ENCODE measurements around the gene CA11.
"Not testable (repeated sequence)": the region's sequence is repeated elsewhere in the genome, so short reads cannot be mapped to it uniquely, and the experiment has no call there.

CA11 gene

DNA sequence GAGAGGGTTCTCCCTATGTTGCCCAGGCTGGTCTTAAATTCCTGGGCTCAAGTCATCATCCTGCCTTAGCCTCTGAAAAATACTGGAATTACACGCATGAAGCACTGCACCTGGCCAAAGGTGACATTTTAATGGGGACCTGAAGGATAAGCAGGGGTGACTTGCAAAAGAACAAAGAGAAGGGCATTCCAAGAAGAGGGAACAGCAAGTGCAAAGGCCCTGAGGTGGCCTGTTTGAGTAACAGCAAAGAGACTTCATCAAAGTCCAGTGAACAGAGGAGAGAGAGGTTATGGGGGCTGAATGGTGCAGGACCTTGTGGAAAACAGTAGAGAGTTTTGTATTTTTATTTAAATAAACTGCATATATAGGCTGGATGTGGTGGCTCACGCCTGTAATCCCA, 4.1 kb downstream of the CA11 start:
- no peak for DNase-seq

DNA sequence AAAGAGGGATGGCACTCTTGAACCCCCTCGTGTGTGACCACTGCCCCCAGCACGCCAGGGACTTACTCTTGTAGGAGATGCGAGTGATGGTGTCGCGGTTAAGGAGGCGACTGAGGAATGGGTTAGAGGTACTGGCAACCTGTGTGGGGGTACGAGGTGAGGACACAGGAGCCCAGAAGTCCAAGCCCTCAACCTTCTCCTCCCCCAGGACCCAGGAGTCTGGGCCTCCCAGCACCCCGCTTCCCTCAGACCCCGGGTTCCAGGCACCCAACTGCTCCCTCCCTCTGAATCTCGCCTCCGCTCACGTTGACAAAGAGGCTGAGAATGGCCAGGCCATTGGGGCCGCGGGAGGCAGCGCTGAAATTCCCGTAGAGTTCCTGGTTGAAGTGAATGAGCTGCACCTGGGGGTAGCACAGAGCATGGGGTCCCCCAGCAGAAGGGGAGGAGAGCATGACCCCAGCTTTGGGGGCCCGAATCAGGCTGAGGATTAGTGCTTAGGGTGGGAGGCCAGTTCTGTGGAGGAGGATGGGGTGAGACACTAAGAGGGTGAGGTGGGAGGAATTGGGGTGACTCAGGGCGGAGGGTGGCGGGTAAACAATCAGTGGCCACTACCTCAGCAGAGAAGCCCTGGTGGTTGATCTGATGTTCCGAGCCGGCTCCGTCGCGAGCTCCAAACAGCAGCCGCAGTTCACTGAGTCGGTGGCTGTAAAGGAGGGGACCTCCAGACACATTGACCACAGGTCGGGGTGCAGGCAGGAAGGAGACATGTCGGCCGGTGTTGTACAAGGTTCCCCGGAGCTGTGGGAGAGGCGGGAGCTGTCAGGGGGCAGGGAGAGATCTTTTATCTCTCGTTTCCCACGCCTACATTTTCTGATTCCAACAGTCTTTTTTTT, 6.3 kb downstream of the CA11 start:
- DNase-seq = no peak

GRCh38 chr19:48638831-48639381, 7.1 kb downstream of the CA11 start:
- DNase-seq = no peak

DNA sequence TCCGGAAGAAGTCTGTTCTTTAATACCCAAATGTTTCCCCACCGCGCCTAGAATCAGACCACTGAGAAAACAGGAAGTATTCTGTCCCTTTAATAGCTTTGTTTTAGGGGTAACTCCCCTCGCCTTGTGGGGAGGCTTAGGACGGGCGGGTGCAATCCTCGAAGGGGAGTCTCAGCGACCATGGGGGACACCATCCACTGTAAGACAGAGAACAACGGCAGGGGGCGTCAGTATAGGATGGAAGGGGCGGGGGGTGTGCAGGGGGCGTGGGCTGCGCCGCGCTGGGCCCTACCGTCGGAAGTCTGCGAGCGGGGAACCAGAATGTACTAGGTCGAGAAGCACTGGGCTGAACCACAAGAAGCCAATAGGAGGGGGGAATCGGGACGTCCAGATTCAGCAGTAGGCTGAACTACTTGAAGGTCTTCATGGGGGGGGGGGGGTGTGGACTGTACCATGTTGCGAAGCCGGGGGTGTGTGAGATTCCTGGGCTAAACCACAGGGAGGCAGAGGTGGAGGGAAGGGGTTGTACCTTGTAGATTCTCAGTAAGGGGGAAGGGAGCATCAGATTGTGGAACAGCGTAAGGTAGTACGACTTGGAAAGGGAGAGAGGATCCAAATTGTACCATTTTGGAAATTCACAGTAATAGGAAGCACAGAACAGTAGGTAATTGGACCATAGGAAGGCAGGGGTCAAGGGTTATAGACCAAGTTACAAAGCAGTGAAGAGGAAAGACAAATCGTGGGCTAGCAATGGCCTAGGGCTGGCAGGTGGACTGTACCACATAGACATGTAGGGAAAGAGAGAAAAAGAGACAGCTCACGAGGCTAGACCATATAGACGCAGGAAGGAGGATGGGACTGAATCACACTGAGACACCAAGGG, 7.8 kb downstream of the CA11 start:
- peak; percentile 78 for DNase-seq

GRCh38 chr19:48637449-48637947, 8.5 kb downstream of the CA11 start:
- DNase-seq = peak; percentile 99

DNA sequence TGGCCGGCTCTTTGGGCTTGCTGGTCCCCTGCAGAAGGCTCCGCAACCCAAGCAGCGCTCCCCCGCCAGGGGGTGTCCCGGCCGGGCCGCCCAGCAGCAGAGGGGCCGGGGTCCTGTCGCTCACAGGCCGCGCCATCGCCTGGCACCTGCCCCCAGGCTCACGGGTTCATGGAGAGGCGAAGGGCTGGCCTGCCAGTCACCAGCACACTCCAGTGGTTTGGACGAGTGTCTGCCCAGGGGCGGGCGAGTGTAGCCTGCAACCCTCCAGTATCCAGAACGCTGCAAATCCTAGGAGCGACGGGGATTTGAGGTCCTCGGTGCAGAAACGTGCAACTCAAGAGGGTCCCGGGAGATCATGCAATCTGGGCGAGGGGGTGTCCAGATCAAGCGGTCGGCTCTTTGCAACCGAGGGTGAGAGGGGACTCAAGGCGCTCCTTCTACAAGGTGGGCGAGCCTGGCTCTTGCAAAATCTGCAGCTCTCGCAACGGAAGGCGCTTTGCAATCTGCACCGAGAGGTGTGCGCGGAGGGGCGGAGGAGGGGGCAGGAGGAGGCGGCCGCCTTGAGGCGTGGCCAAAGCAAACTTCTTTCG, 9.0 kb downstream of the CA11 start, which contains the start of gene DBP:
TSS of gene DBP (minus strand) at position 521 of the 590 bp plus-strand sequence. CDS start at position 136, 385 bp downstream.
- peak; percentile 38 for DNase-seq

DNA sequence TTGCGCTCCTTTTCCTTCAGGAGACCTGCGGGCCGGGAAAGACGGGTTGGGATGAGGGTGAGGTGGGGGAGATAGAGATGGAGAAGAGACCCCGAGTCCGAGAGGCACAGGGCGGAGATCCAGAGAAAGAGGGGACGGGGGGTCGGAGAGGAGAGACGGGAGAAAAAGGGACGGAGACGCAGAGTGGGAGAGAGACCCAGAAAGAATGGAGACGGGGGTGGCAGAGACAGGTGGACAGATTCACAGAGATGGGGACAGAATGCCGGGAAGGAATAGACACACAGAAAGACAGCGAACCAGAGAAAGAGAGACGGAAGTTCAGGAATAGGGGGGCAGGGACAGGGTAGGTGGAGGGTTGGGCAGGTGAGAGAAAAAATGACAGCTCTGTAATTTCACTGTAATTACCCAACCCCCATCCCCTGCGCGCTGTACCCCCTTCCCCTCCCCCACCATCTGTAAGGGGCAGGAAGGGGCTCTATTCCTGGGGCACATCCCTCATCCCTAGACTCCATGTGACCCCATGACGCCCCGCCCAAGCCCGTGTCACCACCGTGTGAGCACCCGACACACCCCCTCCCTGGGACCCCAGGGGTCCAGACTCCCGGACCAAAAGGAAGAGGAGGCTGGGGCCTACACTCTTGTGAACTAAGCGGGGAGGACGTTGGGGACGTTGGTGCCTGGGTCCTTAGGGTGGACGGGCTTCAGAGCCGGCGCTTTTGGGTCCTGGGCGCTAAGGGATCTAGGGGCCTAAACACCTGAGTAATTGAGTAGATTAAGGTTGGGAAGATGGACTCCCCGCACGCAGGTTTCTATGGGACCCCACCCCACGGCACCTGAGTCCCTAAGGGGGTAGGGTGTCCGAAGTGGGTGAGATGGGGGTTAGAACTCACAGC, 9.8 kb downstream of the CA11 start:
- no peak for DNase-seq

- DNase-seq = peak; percentile 70
Measured at GRCh38 chr19:48635263-48635965, 10.6 kb downstream of the CA11 start.

DNA sequence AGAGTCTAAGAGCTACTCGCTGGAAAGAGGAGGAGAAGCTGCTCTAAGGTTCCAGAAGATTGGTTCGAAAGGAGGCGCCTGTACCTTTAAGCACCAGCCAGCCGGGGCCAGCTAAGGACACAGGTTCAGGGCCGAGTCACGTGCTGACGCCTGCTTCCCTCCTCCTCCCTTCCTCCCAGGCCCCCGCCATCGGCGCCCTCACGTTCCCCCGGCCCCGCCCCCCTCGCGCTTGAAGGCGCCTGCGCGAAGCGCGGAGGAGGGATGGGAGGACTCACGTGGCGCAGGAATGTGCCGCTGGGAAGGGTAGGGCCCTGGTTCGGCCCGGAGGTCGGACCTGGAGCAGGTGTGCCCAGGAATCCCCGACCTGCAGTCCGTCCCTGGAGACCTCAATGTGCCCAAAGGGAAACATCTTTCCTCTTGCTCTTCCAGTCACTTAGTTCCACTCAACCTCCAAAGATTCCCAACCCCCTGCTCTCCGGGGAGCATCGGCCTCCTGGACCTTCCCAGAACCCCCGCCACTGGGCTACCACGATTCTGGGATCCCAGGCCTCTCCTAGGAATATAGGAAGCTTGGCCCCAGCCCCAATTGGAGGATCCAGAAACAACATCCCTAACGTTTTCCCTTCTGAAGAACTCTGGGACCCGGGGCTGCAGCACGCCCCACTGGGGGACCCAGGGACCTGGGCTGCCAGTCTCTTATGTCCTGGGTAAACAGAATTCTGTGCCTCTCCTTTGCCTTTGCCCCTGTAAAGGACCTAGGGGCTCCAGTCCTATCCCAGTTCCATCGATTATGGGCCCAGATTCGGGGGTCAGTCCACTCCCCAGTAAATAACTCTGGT, 11.3 kb downstream of the CA11 start:
- DNase-seq = peak; percentile 81

GRCh38 chr19:48634036-48634342, 12.0 kb downstream of the CA11 start:
- DNase-seq = no peak

- no peak for DNase-seq
Measured at GRCh38 chr19:48633148-48634035, 12.6 kb downstream of the CA11 start.

- DNase-seq = no peak
Measured at GRCh38 chr19:48632692-48633147, 13.3 kb downstream of the CA11 start.

- DNase-seq = not testable (repeated sequence)
Measured at GRCh38 chr19:48632286-48632685, 13.7 kb downstream of the CA11 start.

DNA sequence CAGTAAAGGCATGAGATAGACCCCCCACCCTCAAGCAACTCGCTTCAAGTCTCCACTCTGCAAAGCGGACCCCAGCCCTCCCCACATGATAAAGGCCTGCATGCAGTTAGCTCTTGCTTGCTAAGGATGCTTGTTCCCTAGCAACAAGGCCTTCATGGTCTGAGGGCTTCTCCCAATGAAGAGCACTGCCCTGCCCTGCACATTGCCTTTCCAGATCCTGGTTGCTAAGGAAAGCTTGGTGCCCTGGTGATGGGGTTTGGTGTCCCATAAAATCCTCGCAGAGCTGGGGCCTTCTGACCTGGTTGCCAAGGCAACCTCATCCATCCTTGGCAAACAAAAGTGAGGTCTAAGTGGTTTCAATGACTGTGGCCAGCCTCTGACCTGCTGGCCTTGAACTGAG, 14.8 kb downstream of the CA11 start:
- DNase-seq = no peak

- DNase-seq = no peak
Measured at GRCh38 chr19:48630296-48631063, 15.5 kb downstream of the CA11 start.

GRCh38 chr19:48629599-48630295, 16.2 kb downstream of the CA11 start:
- DNase-seq = no peak

GRCh38 chr19:48629297-48629598, 16.7 kb downstream of the CA11 start:
- DNase-seq = no peak

Measured in effector CD4-positive, alpha-beta T cell (primary cell).